Activated CD8-positive, alpha-beta T cell treated with anti-CD3 and anti-CD28 coated beads for 36 hours (primary cell): ENCODE data around the gene AP1S3. TPM values are rescaled to one million over a fixed set of nuclear protein-coding genes. Genes with fewer than 3 reads are reported as not detected.
"Not testable (repeated sequence)": the region's sequence is repeated elsewhere in the genome, so short reads cannot be mapped to it uniquely, and the experiment has no call there.

Experiments
- ATAC-seq: fragments of 200-7000 bp; cut with Tn5 transposase; one replicate; pipeline ENCODE4 v1.10.0; 2021; ENCODE audit warnings: mild to moderate bottlenecking, moderate library complexity
- CTCF ChIA-PET: fragments of 350-600 bp; sonication (Branson Sonifier 250); formaldehyde crosslinking; loops from one replicate; lab custom pipeline; 2021; ENCODE audit warnings: antibody characterized with exemption; lab: Charles Lee
- POLR2A ChIA-PET: fragments of 350-600 bp; sonication (Branson Sonifier 250); formaldehyde crosslinking; loops from one replicate; lab custom pipeline; 2021; ENCODE audit warnings: antibody characterized with exemption; lab: Charles Lee
- DNase-seq: peaks from one replicate; pipeline ENCODE4 v3.0.0-alpha.2; 2020
- H3K27ac Mint-ChIP-seq: one replicate; pipeline ENCODE4 v1.8.0; 2021; ENCODE audit warnings: mild to moderate bottlenecking, mixed read lengths
- H3K27me3 Mint-ChIP-seq: one replicate; pipeline ENCODE4 v1.8.0; 2021; ENCODE audit warnings: mixed read lengths
- H3K36me3 Mint-ChIP-seq: one replicate; pipeline ENCODE4 v1.8.0; 2021; ENCODE audit warnings: low read depth, mixed read lengths
- H3K4me1 Mint-ChIP-seq: one replicate; pipeline ENCODE4 v1.8.0; 2021; ENCODE audit warnings: low read depth, mixed read lengths
- H3K4me3 Mint-ChIP-seq: one replicate; pipeline ENCODE4 v1.8.0; 2021; ENCODE audit warnings: mild to moderate bottlenecking, moderate library complexity, mixed read lengths
- H3K9me3 Mint-ChIP-seq: one replicate; pipeline ENCODE4 v1.8.0; 2021; ENCODE audit warnings: mixed read lengths
- intact Hi-C: fragments of 100-400 bp; cut with micrococcal nuclease; formaldehyde crosslinking; loops from one replicate; pipeline ENCODE4 v1.10.0; 2022
- total RNA-seq, 2 experiments: library from RNA; stranded (reverse); gene quantifications; one replicate each; pipeline ENCODE4 v1.2.3, GENCODE V29; 2021
- TF ChIP-seq, protein P1 (sequence below): fragments of 200-600 bp; IDR thresholded peaks from one replicate; pipeline ENCODE4 v1.8.0; 2022; ENCODE audit warnings: antibody characterized with exemption, mild to moderate bottlenecking

The AP1S3 gene
- total RNA-seq, 2 experiments from 2014 or later: 5.7 to 6.6 TPM

DNA sequence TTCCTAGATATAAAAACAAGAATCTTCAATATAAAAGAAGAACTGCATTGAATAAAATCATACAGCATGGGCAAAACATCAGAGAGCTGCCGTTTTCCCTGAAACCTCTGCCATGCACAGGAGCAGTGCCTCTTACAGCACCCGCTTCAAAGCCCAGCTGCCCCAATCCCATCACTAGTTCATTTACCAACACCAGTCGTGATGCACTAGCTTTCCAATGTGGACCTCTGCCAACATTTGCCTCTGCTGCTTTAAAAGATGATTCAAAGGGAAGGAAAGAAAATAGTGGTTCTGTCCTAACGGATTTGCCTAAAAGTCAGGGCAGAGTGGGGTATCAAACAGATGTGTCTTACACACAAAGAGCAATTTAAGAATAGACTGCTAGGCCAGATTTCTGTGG lies 43.4 kb upstream of the AP1S3 start:
- peaks cover 4% of the 10 kb centered on the region for H3K4me1 Mint-ChIP-seq
- TF ChIP-seq, protein P1, sequence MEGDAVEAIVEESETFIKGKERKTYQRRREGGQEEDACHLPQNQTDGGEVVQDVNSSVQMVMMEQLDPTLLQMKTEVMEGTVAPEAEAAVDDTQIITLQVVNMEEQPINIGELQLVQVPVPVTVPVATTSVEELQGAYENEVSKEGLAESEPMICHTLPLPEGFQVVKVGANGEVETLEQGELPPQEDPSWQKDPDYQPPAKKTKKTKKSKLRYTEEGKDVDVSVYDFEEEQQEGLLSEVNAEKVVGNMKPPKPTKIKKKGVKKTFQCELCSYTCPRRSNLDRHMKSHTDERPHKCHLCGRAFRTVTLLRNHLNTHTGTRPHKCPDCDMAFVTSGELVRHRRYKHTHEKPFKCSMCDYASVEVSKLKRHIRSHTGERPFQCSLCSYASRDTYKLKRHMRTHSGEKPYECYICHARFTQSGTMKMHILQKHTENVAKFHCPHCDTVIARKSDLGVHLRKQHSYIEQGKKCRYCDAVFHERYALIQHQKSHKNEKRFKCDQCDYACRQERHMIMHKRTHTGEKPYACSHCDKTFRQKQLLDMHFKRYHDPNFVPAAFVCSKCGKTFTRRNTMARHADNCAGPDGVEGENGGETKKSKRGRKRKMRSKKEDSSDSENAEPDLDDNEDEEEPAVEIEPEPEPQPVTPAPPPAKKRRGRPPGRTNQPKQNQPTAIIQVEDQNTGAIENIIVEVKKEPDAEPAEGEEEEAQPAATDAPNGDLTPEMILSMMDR: no peak
- CTCF ChIA-PET: interaction anchor here (0.9 to 1.3 kb wide), 2 partner anchors 17 to 89 kb away, joined by 3 read pairs; no protein-coding TSS in a partner anchor
- peaks cover 36% of the 10 kb centered on the region for H3K36me3 Mint-ChIP-seq
- H3K9me3 Mint-ChIP-seq: no peaks in the 10 kb centered on the region
- POLR2A ChIA-PET: no interaction called here
- intact Hi-C loops: no loop called here
- no peaks in the 10 kb centered on the region for H3K27me3 Mint-ChIP-seq
- H3K27ac Mint-ChIP-seq: no peak overlapping the region
- DNase-seq (no peak), ATAC-seq (no peak)
- no peak overlapping the region for H3K4me3 Mint-ChIP-seq

DNA sequence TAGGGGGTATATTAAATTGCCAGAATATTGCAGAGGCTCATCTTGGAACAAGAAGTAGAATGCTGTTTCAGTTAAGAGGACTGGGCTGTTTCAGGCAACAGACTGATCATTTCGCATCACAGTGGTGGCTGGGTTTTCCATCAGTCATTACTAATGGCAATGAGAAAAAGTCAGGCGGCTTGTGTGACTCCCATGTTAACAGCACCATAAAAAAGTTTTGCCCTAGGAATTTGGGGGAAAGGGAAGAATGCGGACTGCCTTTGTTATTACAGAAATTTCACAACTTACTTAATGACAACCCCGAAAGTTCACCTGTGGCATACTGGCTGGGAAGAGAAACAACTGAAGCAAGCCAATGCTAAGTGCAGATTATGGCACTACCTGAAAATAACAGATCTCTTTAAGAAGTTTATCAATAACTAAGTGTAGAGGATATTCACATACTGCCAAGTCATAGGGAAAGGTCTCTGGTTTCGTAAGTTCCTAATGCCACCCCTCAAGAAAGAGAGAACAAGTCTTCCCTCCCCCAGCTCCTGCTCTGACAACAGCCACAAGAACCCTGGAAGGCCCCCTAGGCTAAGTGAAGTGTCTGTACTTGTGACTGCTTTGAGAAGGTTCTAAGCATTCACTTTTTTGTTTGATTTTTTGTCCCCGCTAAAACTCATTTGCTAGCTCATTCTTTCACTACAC lies 40.5 kb upstream of the AP1S3 start:
- ATAC-seq: no peak
- no peaks in the 10 kb centered on the region for H3K9me3 Mint-ChIP-seq
- no peaks in the 10 kb centered on the region for H3K4me1 Mint-ChIP-seq
- TF ChIP-seq, protein P1: no peak
- CTCF ChIA-PET: no interaction called here
- no peaks in the 10 kb centered on the region for H3K27me3 Mint-ChIP-seq
- H3K27ac Mint-ChIP-seq: no peak overlapping the region
- H3K36me3 Mint-ChIP-seq: peaks cover 38% of the 10 kb centered on the region
- POLR2A ChIA-PET: no interaction called here
- DNase-seq: no peak
- intact Hi-C loops: no loop called here
- H3K4me3 Mint-ChIP-seq: no peak overlapping the region

- DNase-seq (no peak), ATAC-seq (no peak)
- Mint-ChIP-seq H3K27ac (no peak overlapping the region), H3K4me3 (no peak overlapping the region), H3K9me3 (no peaks in the 10 kb centered on the region), H3K36me3 (peaks cover 27% of the 10 kb centered on the region), H3K4me1 (no peaks in the 10 kb centered on the region), H3K27me3 (no peaks in the 10 kb centered on the region)
- TF ChIP-seq, protein P1: no peak
- intact Hi-C loops: no loop called here
- ChIA-PET POLR2A (no interaction called here), CTCF (interaction anchor here (0.7 kb wide), 1 partner anchor 34 kb away, joined by 4 read pairs; no protein-coding TSS in a partner anchor)
Observed at GRCh38 chr2:223873672-223874071, 36.3 kb upstream of the AP1S3 start.

DNA sequence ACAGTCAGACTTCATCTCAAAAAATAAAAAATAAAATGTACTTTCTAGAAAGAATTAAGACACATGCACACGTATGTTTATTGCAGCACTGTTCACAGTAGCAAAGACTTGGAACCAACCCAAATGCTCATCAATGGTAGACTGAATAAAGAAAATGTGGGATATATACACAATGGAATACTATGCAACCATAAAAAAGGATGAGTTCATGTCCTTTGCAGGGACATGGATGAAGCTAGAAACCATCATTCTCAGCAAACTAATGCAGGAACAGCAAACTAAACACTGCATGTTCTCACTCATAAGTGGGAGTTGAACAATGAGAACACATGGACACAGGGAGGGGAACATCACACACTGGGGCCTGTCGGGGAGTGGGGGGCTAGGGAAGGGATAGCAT lies 35.4 kb upstream of the AP1S3 start:
- H3K36me3 Mint-ChIP-seq: peaks cover 20% of the 10 kb centered on the region
- intact Hi-C loops, POLR2A ChIA-PET, CTCF ChIA-PET, H3K27ac Mint-ChIP-seq, H3K4me3 Mint-ChIP-seq, DNase-seq, H3K9me3 Mint-ChIP-seq, H3K27me3 Mint-ChIP-seq, ATAC-seq, H3K4me1 Mint-ChIP-seq: not testable (repeated sequence)

GRCh38 chr2:223871661-223872060 lies 34.3 kb upstream of the AP1S3 start:
- POLR2A ChIA-PET, H3K4me3 Mint-ChIP-seq, H3K27ac Mint-ChIP-seq, CTCF ChIA-PET, intact Hi-C loops, ATAC-seq, DNase-seq, H3K27me3 Mint-ChIP-seq, H3K9me3 Mint-ChIP-seq, H3K4me1 Mint-ChIP-seq: not testable (repeated sequence)
- peaks cover 20% of the 10 kb centered on the region for H3K36me3 Mint-ChIP-seq

- POLR2A ChIA-PET: no interaction called here
Observed at GRCh38 chr2:223870840-223871611, 33.6 kb upstream of the AP1S3 start.

More at GRCh38 chr2:223870840-223871611, 33.6 kb upstream of the AP1S3 start:
- CTCF ChIA-PET: no interaction called here
- Mint-ChIP-seq H3K4me3 (no peak overlapping the region), H3K27ac (no peak overlapping the region), H3K4me1 (peaks cover 7% of the 10 kb centered on the region), H3K36me3 (peaks cover 18% of the 10 kb centered on the region), H3K27me3 (no peaks in the 10 kb centered on the region), H3K9me3 (no peaks in the 10 kb centered on the region)
- intact Hi-C loops: no loop called here
- DNase-seq (no peak), ATAC-seq (no peak)
- TF ChIP-seq, protein P1: no peak
